ENCODE measurements around the gene KRT82. TPM values are rescaled to one million over a fixed set of nuclear protein-coding genes. Genes with fewer than 3 reads are reported as not detected.
"Not testable (repeated sequence)": the region's sequence is repeated elsewhere in the genome, so short reads cannot be mapped to it uniquely, and the experiment has no call there.

KRT82 gene
- total RNA-seq, 1 experiment from 2014 or later, result not detected

DNA sequence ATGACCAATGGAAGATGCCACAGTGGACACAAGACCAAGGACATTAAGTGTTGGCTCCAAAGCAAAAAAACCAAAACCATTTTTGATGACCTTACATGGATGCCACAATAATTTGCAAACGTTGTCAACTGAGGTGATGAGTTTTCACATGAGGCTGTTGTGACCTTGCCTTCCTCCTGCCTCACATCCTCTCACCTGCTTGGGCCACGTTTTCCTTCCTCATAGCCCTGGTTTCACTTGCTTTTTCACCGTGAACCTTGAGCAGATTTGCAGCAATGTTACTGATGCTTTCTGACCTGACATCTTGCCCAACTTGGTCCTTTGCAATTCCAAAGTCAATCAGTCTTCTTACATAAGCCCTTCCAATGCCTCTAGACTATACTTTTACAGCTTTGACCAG is 42.1 kb upstream of the KRT82 start:
- Histone ChIP-seq H3K9me3 (ENCODE audit: control insufficient read depth, low read depth, low read length) (no peaks in the 10 kb centered on the region), H3K14ac (ENCODE audit: insufficient read depth, low read length) (no peak overlapping the region), H3T11ph (ENCODE audit: low read length) (no peak overlapping the region), H2BK15ac (ENCODE audit: low read depth, low read length) (no peak overlapping the region), H2BK12ac (ENCODE audit: insufficient read length, low read depth, low read length) (no peak overlapping the region), H3K23ac (ENCODE audit: insufficient read length, low read depth, low read length) (no peak overlapping the region), H3K9ac (ENCODE audit: extremely low read depth, insufficient read length, low read length) (no peak overlapping the region), H3K4ac (ENCODE audit: low read depth, low read length) (no peak overlapping the region), H4K20me1 (ENCODE audit: control insufficient read depth, insufficient read depth, insufficient read length) (no peaks in the 10 kb centered on the region), H3K27me3 (ENCODE audit: insufficient read depth, low read length) (peaks cover 3% of the 10 kb centered on the region; the same call in 1 of the 2 replicates), H2BK120ac (ENCODE audit: low read depth, low read length, poor library complexity, severe bottlenecking) (no peak overlapping the region), H3K4me2 (ENCODE audit: insufficient read depth, insufficient read length, low read length) (no peak overlapping the region), H2AK5ac (ENCODE audit: insufficient read length, low read length) (no peak overlapping the region), H3K18ac (ENCODE audit: insufficient read length, low read depth, low read length) (no peak overlapping the region), H3K79me2 (ENCODE audit: insufficient read depth, low read length) (no peaks in the 10 kb centered on the region), H3K56ac (ENCODE audit: insufficient read length, low read depth, low read length) (no peak overlapping the region), H3K4me1 (ENCODE audit: insufficient read depth, low read length) (no peaks in the 10 kb centered on the region), H3K79me1 (ENCODE audit: insufficient read depth, low read depth, low read length, poor library complexity, severe bottlenecking) (no peaks in the 10 kb centered on the region), H2AFZ (ENCODE audit: low read length) (no peak overlapping the region), H2BK20ac (ENCODE audit: low read depth, low read length, poor library complexity, severe bottlenecking) (no peak overlapping the region), H4K91ac (ENCODE audit: insufficient read length, low read depth, low read length) (no peak overlapping the region), H4K8ac (replicated peaks; ENCODE audit: insufficient read length, low read depth, low read length) (no peak overlapping the region), H3K23me2 (ENCODE audit: insufficient read length, low read depth, low read length, poor library complexity, severe bottlenecking) (no peaks in the 10 kb centered on the region), H2BK5ac (ENCODE audit: insufficient read length, low read length) (no peak overlapping the region), H3K27ac (ENCODE audit: insufficient read length, low read depth, low read length) (no peak overlapping the region), H4K5ac (ENCODE audit: insufficient read length, low read depth, low read length) (no peak overlapping the region)
- H3K27me3 Mint-ChIP-seq (ENCODE audit: low read depth), result peaks cover 26% of the 10 kb centered on the region
- no CpG with 5 or more reads among the region's 3 CpGs for WGBS (ENCODE audit: extremely low coverage, insufficient read length, low lambda C conversion rate)
- H3K9me3 Mint-ChIP-seq, result no peaks in the 10 kb centered on the region; a peak in 1 of 5 replicates
- TF ChIP-seq, protein P1, sequence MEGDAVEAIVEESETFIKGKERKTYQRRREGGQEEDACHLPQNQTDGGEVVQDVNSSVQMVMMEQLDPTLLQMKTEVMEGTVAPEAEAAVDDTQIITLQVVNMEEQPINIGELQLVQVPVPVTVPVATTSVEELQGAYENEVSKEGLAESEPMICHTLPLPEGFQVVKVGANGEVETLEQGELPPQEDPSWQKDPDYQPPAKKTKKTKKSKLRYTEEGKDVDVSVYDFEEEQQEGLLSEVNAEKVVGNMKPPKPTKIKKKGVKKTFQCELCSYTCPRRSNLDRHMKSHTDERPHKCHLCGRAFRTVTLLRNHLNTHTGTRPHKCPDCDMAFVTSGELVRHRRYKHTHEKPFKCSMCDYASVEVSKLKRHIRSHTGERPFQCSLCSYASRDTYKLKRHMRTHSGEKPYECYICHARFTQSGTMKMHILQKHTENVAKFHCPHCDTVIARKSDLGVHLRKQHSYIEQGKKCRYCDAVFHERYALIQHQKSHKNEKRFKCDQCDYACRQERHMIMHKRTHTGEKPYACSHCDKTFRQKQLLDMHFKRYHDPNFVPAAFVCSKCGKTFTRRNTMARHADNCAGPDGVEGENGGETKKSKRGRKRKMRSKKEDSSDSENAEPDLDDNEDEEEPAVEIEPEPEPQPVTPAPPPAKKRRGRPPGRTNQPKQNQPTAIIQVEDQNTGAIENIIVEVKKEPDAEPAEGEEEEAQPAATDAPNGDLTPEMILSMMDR (conservative IDR thresholded peaks at IDR 0.05), result no peak
- DNase-seq, result no peak
- no peak overlapping the region for H3K27ac Mint-ChIP-seq
- H3K4me1 Mint-ChIP-seq, result peaks cover 2 to 3% of the 10 kb centered on the region in 2 experiments
- no peak overlapping the region for H3K4me3 Mint-ChIP-seq
- H3K36me3 Mint-ChIP-seq (ENCODE audit: insufficient read depth in 1 of 3, low read depth in 3 of 3), result no peaks in the 10 kb centered on the region

GRCh38 chr12:52447196-52447595 is 41.1 kb upstream of the KRT82 start:
- H3K4me3 Mint-ChIP-seq; H3K9me3 Mint-ChIP-seq; H3K4me2 ChIP-seq (ENCODE audit: insufficient read depth, insufficient read length, low read length); H2BK120ac ChIP-seq (ENCODE audit: low read depth, low read length, poor library complexity, severe bottlenecking); H2AK5ac ChIP-seq (ENCODE audit: insufficient read length, low read length); H4K91ac ChIP-seq (ENCODE audit: insufficient read length, low read depth, low read length); H3K27ac ChIP-seq (ENCODE audit: insufficient read length, low read depth, low read length); H3K18ac ChIP-seq (ENCODE audit: insufficient read length, low read depth, low read length); H4K20me1 ChIP-seq (ENCODE audit: control insufficient read depth, insufficient read depth, insufficient read length); H2BK15ac ChIP-seq (ENCODE audit: low read depth, low read length); H3K79me2 ChIP-seq (ENCODE audit: insufficient read depth, low read length); H3T11ph ChIP-seq (ENCODE audit: low read length); H3K4ac ChIP-seq (ENCODE audit: low read depth, low read length); H3K56ac ChIP-seq (ENCODE audit: insufficient read length, low read depth, low read length); H3K14ac ChIP-seq (ENCODE audit: insufficient read depth, low read length); H3K36me3 Mint-ChIP-seq (ENCODE audit: insufficient read depth in 1 of 3, low read depth in 3 of 3); H4K5ac ChIP-seq (ENCODE audit: insufficient read length, low read depth, low read length); H3K79me1 ChIP-seq (ENCODE audit: insufficient read depth, low read depth, low read length, poor library complexity, severe bottlenecking); H3K27me3 ChIP-seq (ENCODE audit: insufficient read depth, low read length); H2AFZ ChIP-seq (ENCODE audit: low read length); H3K4me1 ChIP-seq (ENCODE audit: insufficient read depth, low read length); H2BK20ac ChIP-seq (ENCODE audit: low read depth, low read length, poor library complexity, severe bottlenecking); H3K9ac ChIP-seq (ENCODE audit: extremely low read depth, insufficient read length, low read length); H2BK5ac ChIP-seq (ENCODE audit: insufficient read length, low read length); H3K23me2 ChIP-seq (ENCODE audit: insufficient read length, low read depth, low read length, poor library complexity, severe bottlenecking); H3K9me3 ChIP-seq (ENCODE audit: control insufficient read depth, low read depth, low read length); H2BK12ac ChIP-seq (ENCODE audit: insufficient read length, low read depth, low read length); H3K23ac ChIP-seq (ENCODE audit: insufficient read length, low read depth, low read length); DNase-seq; H4K8ac ChIP-seq (replicated peaks; ENCODE audit: insufficient read length, low read depth, low read length): not testable (repeated sequence)
- H3K27ac Mint-ChIP-seq, result peak overlapping the region in 1 of 3 experiments; percentile 62; a peak in 1 of 7 replicates
- no CpG with 5 or more reads among the region's 11 CpGs for WGBS (ENCODE audit: extremely low coverage, insufficient read length, low lambda C conversion rate)
- peaks cover 26% of the 10 kb centered on the region for H3K27me3 Mint-ChIP-seq (ENCODE audit: low read depth)
- H3K4me1 Mint-ChIP-seq, result peaks cover 13% of the 10 kb centered on the region in 2 experiments
